Endodermal cell (in vitro differentiated cells): ENCODE data around the gene ODC1. TPM values are rescaled to one million over a fixed set of nuclear protein-coding genes. Genes with fewer than 3 reads are reported as not detected.
A peak's percentile ranks its signal among the peaks of the same experiment; 100 is the strongest.
"Not testable (repeated sequence)": the region's sequence is repeated elsewhere in the genome, so short reads cannot be mapped to it uniquely, and the experiment has no call there.

Experiments
- DNase-seq: peaks from one replicate; pipeline ENCODE4 v3.0.0-alpha.2; 2017
- H3K27ac ChIP-seq: 2 replicates; pipeline ENCODE4 v1.5.1; 2013; ENCODE audit warnings: mild to moderate bottlenecking, low read depth, low read length, moderate library complexity
- H3K27me3 ChIP-seq: 2 replicates; pipeline ENCODE4 v1.6.1; 2013; ENCODE audit warnings: mild to moderate bottlenecking, low read length, moderate library complexity; ENCODE audit not compliant: insufficient read depth, control insufficient read depth, poor library complexity, severe bottlenecking
- H3K36me3 ChIP-seq: 2 replicates; pipeline ENCODE4 v1.7.0; 2013; ENCODE audit warnings: mild to moderate bottlenecking, low read length, moderate library complexity; ENCODE audit not compliant: control insufficient read depth, insufficient read depth
- H3K4me1 ChIP-seq: one replicate; pipeline ENCODE4 v1.7.0; 2013; ENCODE audit warnings: low read length; ENCODE audit not compliant: control insufficient read depth, insufficient read depth
- H3K4me3 ChIP-seq: 2 replicates; pipeline ENCODE4 v1.5.1; 2013; ENCODE audit warnings: mild to moderate bottlenecking, low read length, moderate library complexity
- H3K9ac ChIP-seq: 2 replicates; pipeline ENCODE4 v1.6.1; 2013; ENCODE audit warnings: mild to moderate bottlenecking, low read length, moderate library complexity; ENCODE audit not compliant: poor library complexity, severe bottlenecking; ENCODE audit errors: extremely low read depth
- H3K9me3 ChIP-seq: 2 replicates; pipeline ENCODE4 v1.6.1; 2013; ENCODE audit warnings: mild to moderate bottlenecking, low read length, moderate library complexity; ENCODE audit not compliant: control insufficient read depth
- H3K27ac Mint-ChIP-seq: 2 replicates; pipeline ENCODE4 v1.8.0; 2020; ENCODE audit warnings: mixed read lengths
- H3K27me3 Mint-ChIP-seq: 2 replicates; pipeline ENCODE4 v1.8.0; 2021; ENCODE audit warnings: mild to moderate bottlenecking, mixed read lengths; ENCODE audit not compliant: insufficient read depth
- H3K36me3 Mint-ChIP-seq: 2 replicates; pipeline ENCODE4 v1.8.0; 2020; ENCODE audit warnings: low read depth, mixed read lengths
- H3K4me1 Mint-ChIP-seq: 2 replicates; pipeline ENCODE4 v1.8.0; 2020; ENCODE audit warnings: mixed read lengths
- H3K4me3 Mint-ChIP-seq: 2 replicates; pipeline ENCODE4 v1.8.0; 2020; ENCODE audit warnings: mild to moderate bottlenecking, moderate library complexity, mixed read lengths
- H3K9me3 Mint-ChIP-seq: 2 replicates; pipeline ENCODE4 v1.8.0; 2020; ENCODE audit warnings: mild to moderate bottlenecking, mixed read lengths
- CTCF ChIP-seq: fragments of 200-600 bp; sonication (generic); conservative IDR thresholded peaks from 2 replicates; pipeline ENCODE4 v1.5.0; 2021; ENCODE audit warnings: antibody characterized with exemption, mild to moderate bottlenecking
- WGBS, 2 experiments: methylation state at CpG; one replicate each; pipeline versions ENCODE4 v1.1.5 to v1.1.7; 2013; ENCODE audit warnings: missing lambda C conversion rate in 2 of 2, mixed read lengths in 1 of 2; ENCODE audit not compliant: insufficient coverage in 1 of 2, insufficient read length in 1 of 2; 5-methylcytosine and 5-hydroxymethylcytosine counted together
- total RNA-seq, 2 donors: library from RNA; stranded (reverse); fragmentation: NEBNext Ultra II Directional in 1 of 2; extraction: Animal tissue kit (Norgen Biotek cat#: 25700) in 1 of 2; gene quantifications; 2 replicates in 1 of 2; 3 replicates in 1 of 2; pipeline ENCODE4 v1.2.1, GENCODE V29; 2021

The ODC1 gene
- total RNA-seq, 2 donors from 2014 or later, result 108 to 152 TPM

- no peaks in the 10 kb centered on the region for H3K9me3 ChIP-seq
- H3K4me3 ChIP-seq, result peak overlapping the region; percentile 94
- H3K27me3 ChIP-seq, result no peaks in the 10 kb centered on the region
- no peak for DNase-seq
- Mint-ChIP-seq H3K36me3 (peaks cover 49% of the 10 kb centered on the region), H3K9me3 (no peaks in the 10 kb centered on the region), H3K27me3 (no peaks in the 10 kb centered on the region), H3K4me3 (no peak overlapping the region), H3K27ac (no peak overlapping the region), H3K4me1 (peaks cover 9% of the 10 kb centered on the region)
- H3K4me1 ChIP-seq, result no peaks in the 10 kb centered on the region
- H3K36me3 ChIP-seq, result peaks cover 60% of the 10 kb centered on the region
- no peak overlapping the region for H3K27ac ChIP-seq
- no peak overlapping the region for H3K9ac ChIP-seq
- TF ChIP-seq CTCF, result no peak
- 95% methylated on average over 5 of the region's 5 CpGs for WGBS, 2 experiments
Observed at GRCh38 chr2:10444463-10444862, 3.7 kb downstream of the ODC1 start.

DNA sequence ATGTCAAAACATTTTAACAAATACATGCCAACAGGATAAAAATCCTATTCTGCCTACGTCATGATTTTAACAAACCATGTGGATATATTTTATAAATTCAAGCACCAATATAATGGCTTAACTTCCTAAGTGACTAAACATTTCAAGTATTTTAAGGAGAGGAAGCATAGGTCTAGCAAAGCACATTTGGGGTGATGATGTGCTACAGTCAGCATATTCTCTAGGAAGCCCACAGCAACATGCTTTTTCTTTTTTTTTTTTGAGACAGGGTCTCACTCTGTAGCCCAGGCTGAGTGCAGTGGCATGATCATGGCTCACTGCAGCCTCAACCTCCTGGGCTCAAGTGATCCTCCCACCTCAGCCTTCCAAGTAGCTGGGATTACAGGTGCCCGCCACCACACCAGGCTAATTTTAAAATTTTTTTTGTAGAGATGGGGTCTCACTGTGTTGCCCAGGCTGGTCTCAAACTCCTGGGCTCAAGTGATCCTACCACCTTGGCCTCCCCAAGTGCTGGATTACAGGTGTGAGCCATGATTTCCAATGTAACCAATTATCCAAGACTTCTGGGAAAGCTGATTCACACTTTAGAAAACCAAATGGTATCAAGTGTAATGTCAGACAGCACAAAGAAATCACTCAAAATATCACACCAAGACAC lies 5.5 kb downstream of the ODC1 start:
- H3K27me3 Mint-ChIP-seq, H3K4me1 ChIP-seq, H3K9me3 ChIP-seq, DNase-seq, H3K9ac ChIP-seq, H3K27ac Mint-ChIP-seq, H3K4me1 Mint-ChIP-seq, H3K4me3 Mint-ChIP-seq, H3K27ac ChIP-seq, H3K9me3 Mint-ChIP-seq, H3K27me3 ChIP-seq, H3K4me3 ChIP-seq: not testable (repeated sequence)
- WGBS, 2 experiments, result 83 to 100% methylated on average over 1 to 2 of the region's 2 CpGs
- H3K36me3 Mint-ChIP-seq, result peaks cover 49% of the 10 kb centered on the region
- peaks cover 71% of the 10 kb centered on the region for H3K36me3 ChIP-seq

DNA sequence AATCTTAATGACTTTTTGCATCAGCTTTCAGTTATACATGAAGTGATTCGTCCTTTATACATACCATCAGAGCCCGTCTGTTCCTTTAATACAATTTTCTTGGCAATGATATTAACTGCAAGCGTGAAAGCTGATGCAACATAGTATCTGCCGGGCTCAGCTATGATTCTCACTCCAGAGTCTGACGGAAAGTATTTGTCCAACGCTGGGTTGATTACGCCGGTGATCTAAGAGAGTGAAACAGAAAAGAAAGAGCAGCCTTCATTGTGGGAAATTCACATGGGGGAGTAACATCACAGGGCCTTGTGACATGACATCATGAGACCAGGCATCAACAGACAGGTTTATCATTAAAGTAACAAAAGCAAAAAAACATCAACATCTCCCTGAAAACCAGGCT lies 6.2 kb downstream of the ODC1 start:
- no peak for TF ChIP-seq CTCF
- Histone ChIP-seq H3K9me3 (no peaks in the 10 kb centered on the region), H3K9ac (no peak overlapping the region), H3K36me3 (peaks cover 71% of the 10 kb centered on the region), H3K27me3 (no peaks in the 10 kb centered on the region), H3K4me3 (no peak overlapping the region), H3K27ac (no peak overlapping the region), H3K4me1 (no peaks in the 10 kb centered on the region)
- Mint-ChIP-seq H3K4me1 (peaks cover 6% of the 10 kb centered on the region), H3K9me3 (no peaks in the 10 kb centered on the region), H3K36me3 (peaks cover 49% of the 10 kb centered on the region), H3K4me3 (no peak overlapping the region), H3K27me3 (no peaks in the 10 kb centered on the region), H3K27ac (no peak overlapping the region)
- no peak for DNase-seq
- 93 to 94% methylated on average over 7 to 8 of the region's 8 CpGs for WGBS, 2 experiments

DNA sequence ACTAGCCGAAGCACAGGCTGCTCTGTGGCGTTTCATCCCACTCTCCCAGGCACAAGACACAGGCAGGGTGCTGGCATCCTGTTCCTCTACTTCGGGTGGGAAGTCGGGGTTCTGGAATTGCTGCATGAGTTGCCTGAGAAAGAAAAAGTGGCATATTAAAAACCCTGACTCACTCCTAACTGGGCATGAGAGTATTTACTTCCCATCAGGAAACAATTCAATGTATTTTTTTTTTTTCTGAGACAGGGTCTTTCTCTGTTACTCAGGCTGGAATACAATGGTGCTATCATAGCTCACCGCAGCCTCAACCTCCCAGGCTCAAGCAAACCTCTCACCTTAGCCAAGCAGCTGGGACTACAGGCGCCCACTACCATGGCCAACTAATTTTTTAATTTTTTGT lies 7.4 kb downstream of the ODC1 start:
- no peaks in the 10 kb centered on the region for H3K4me1 Mint-ChIP-seq
- H3K36me3 Mint-ChIP-seq, result peaks cover 49% of the 10 kb centered on the region
- no peaks in the 10 kb centered on the region for H3K27me3 ChIP-seq
- no peaks in the 10 kb centered on the region for H3K4me1 ChIP-seq
- H3K9me3 ChIP-seq, result no peaks in the 10 kb centered on the region
- H3K36me3 ChIP-seq, result peaks cover 71% of the 10 kb centered on the region
- no peak overlapping the region for H3K9ac ChIP-seq
- no peak for DNase-seq
- H3K27me3 Mint-ChIP-seq, result no peaks in the 10 kb centered on the region
- TF ChIP-seq CTCF, result no peak
- no peak overlapping the region for H3K4me3 ChIP-seq
- H3K4me3 Mint-ChIP-seq, result no peak overlapping the region
- no peak overlapping the region for H3K27ac Mint-ChIP-seq
- H3K9me3 Mint-ChIP-seq, result no peaks in the 10 kb centered on the region
- no peak overlapping the region for H3K27ac ChIP-seq
- WGBS, 2 experiments, result 83 to 96% methylated on average over 2 to 6 of the region's 6 CpGs
